ENCODE data around the gene JAM2. TPM values are rescaled to one million over a fixed set of nuclear protein-coding genes. Genes with fewer than 3 reads are reported as not detected.

JAM2 gene
- total and polyA plus RNA-seq, 2 of the 4 experiments (the other 2 are of a cell fraction), result 0.72 to 2.1 TPM

DNA sequence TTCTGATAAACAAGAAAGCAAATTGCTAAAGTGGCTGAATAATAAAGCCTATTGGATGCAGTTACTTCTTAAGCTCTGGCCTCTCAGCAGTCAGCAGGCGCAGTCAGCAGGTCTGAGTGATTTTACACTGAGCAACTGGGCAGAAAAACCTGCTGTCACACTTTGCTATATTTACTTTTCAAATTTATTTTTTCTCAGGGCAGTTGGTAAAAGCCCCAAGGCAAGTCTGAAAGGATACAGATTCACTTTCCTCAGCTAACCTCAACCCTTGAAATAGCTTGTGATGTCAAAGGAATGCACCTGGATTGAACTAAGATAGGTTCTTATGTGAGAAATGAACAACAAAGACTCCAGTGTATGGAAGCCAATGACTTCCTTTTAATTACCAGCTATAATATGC is 61.7 kb downstream of the JAM2 start:
- no peak overlapping the region for H4K5ac ChIP-seq (ENCODE audit: low read depth, low read length)
- DNase-seq (no peak), ATAC-seq (ENCODE audit: low read depth) (no peak)
- intact Hi-C loops (cut with micrococcal nuclease), result no loop called here
- no TSS peak for BruUV-seq (replicated peaks)
- no peak overlapping the region for H2AK9ac ChIP-seq (replicated peaks; ENCODE audit: low read depth, low read length, poor library complexity)
- H3K9ac ChIP-seq (ENCODE audit: low read depth, low read length), result no peak overlapping the region
- H2BK5ac ChIP-seq (ENCODE audit: low read depth, low read length, poor library complexity, severe bottlenecking), result no peak overlapping the region
- no peaks in the 10 kb centered on the region for H3K27me3 ChIP-seq (ENCODE audit: control insufficient read depth, insufficient read depth, low read length)
- no peak overlapping the region for H3K18ac ChIP-seq (ENCODE audit: low read depth, low read length)
- H2BK20ac ChIP-seq (ENCODE audit: low read depth, low read length), result no peak overlapping the region
- H2BK15ac ChIP-seq (ENCODE audit: low read depth, low read length), result no peak overlapping the region
- H2AFZ ChIP-seq (replicated peaks; ENCODE audit: low read length, poor library complexity), result no peak overlapping the region
- no peak overlapping the region for H3K23ac ChIP-seq (ENCODE audit: low read depth, low read length)
- no peak overlapping the region for H3K4me2 ChIP-seq (ENCODE audit: low read depth, low read length)
- no peaks in the 10 kb centered on the region for H3K4me1 ChIP-seq (ENCODE audit: control insufficient read depth, insufficient read depth, low read length)
- ChIA-PET POLR2A (ENCODE audit: unreplicated experiment) (no interaction called here), CTCF (interaction anchor here (0.5 kb wide), 1 partner anchor 48 kb away, joined by 3 read pairs; no protein-coding TSS in a partner anchor)
- H3K36me3 ChIP-seq (ENCODE audit: control insufficient read depth, insufficient read depth, low read length), result no peaks in the 10 kb centered on the region
- no peaks in the 10 kb centered on the region for H3K79me1 ChIP-seq (ENCODE audit: low read depth in 1 of 2, low read length in 2 of 2)
- no peaks in the 10 kb centered on the region for H4K20me1 ChIP-seq (ENCODE audit: insufficient read depth, low read length)
- H3K9me1 ChIP-seq (ENCODE audit: insufficient read depth, low read length), result no peaks in the 10 kb centered on the region
- dilution Hi-C loops (cut with HindIII; ENCODE audit: low sequenced_read_pairs, unreplicated experiment), result no loop called here
- no peak overlapping the region for H3K14ac ChIP-seq (replicated peaks; ENCODE audit: low read depth, low read length)
- H3K56ac ChIP-seq (ENCODE audit: extremely low read depth, insufficient read depth, low read length), result no peak overlapping the region
- H3K4me3 ChIP-seq (ENCODE audit: insufficient read depth, low read depth, low read length), result no peak overlapping the region
- H2AK5ac ChIP-seq (ENCODE audit: low read depth, low read length), result no peak overlapping the region
- H2BK120ac ChIP-seq (ENCODE audit: low read depth, low read length), result no peak overlapping the region
- TF ChIP-seq BHLHE40 (IDR thresholded peaks at IDR 0.05; ENCODE audit: low read depth, low read length), result no peak
- TF ChIP-seq, protein P1, sequence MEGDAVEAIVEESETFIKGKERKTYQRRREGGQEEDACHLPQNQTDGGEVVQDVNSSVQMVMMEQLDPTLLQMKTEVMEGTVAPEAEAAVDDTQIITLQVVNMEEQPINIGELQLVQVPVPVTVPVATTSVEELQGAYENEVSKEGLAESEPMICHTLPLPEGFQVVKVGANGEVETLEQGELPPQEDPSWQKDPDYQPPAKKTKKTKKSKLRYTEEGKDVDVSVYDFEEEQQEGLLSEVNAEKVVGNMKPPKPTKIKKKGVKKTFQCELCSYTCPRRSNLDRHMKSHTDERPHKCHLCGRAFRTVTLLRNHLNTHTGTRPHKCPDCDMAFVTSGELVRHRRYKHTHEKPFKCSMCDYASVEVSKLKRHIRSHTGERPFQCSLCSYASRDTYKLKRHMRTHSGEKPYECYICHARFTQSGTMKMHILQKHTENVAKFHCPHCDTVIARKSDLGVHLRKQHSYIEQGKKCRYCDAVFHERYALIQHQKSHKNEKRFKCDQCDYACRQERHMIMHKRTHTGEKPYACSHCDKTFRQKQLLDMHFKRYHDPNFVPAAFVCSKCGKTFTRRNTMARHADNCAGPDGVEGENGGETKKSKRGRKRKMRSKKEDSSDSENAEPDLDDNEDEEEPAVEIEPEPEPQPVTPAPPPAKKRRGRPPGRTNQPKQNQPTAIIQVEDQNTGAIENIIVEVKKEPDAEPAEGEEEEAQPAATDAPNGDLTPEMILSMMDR (conservative IDR thresholded peaks at IDR 0.05; ENCODE audit: low read depth, low read length), result no peak
- no peak for TF ChIP-seq RFX5 (IDR thresholded peaks at IDR 0.05; ENCODE audit: low read depth, low read length)
- TF ChIP-seq, protein P2, sequence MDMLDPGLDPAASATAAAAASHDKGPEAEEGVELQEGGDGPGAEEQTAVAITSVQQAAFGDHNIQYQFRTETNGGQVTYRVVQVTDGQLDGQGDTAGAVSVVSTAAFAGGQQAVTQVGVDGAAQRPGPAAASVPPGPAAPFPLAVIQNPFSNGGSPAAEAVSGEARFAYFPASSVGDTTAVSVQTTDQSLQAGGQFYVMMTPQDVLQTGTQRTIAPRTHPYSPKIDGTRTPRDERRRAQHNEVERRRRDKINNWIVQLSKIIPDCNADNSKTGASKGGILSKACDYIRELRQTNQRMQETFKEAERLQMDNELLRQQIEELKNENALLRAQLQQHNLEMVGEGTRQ (IDR thresholded peaks at IDR 0.05; ENCODE audit: low read depth, low read length), result no peak
- TF ChIP-seq CHD1 (IDR thresholded peaks at IDR 0.05; ENCODE audit: low read depth, low read length), result no peak
- TF ChIP-seq RAD21 (IDR thresholded peaks at IDR 0.05; ENCODE audit: low read length), result no peak
- TF ChIP-seq POLR2A (IDR thresholded peaks at IDR 0.05; ENCODE audit: low read depth, low read length), result no peak
- TF ChIP-seq FOS (IDR thresholded peaks at IDR 0.05; ENCODE audit: low read depth, low read length), result no peak
- no peak for TF ChIP-seq CEBPB (IDR thresholded peaks at IDR 0.05; ENCODE audit: low read depth, low read length)
- no peak overlapping the region for H4K91ac ChIP-seq (ENCODE audit: insufficient read depth, low read depth, low read length)
- no peak overlapping the region for H3K27ac ChIP-seq (ENCODE audit: insufficient read depth, low read length)
- H4K8ac ChIP-seq (ENCODE audit: low read depth in 2 of 2, low read length in 2 of 2), result no peak overlapping the region
- in situ Hi-C loops (cut with MboI; ENCODE audit: low sequenced_read_pairs), result loop anchor here (5.0 kb wide), 1 partner anchor 93 kb away; the partner anchor contains the start of gene MRPL39
- no peak overlapping the region for H3K4ac ChIP-seq (ENCODE audit: low read depth, low read length)
- no peaks in the 10 kb centered on the region for H3K9me3 ChIP-seq (ENCODE audit: control insufficient read depth, insufficient read depth, low read length)
- no CpG with 5 or more reads among the region's 1 CpG for WGBS, 2 experiments (ENCODE audit: extremely low coverage in 2 of 2, insufficient read length in 1 of 2)
